ENCODE measurements around the gene EFNB1. TPM values are rescaled to one million over a fixed set of nuclear protein-coding genes. Genes with fewer than 3 reads are reported as not detected.

The EFNB1 gene
- total RNA-seq, 1 experiment from 2014 or later = 78.1 TPM

GRCh38 chrX:68868316-68868715, 39.5 kb downstream of the EFNB1 start:
- TF ChIP-seq EZH2 (IDR thresholded peaks at IDR 0.05; ENCODE audit: borderline replicate concordance, low read depth, low read length, poor library complexity, severe bottlenecking) = no peak
- TF ChIP-seq CTCF (conservative IDR thresholded peaks at IDR 0.05; ENCODE audit: low read depth, low read length) = no peak

GRCh38 chrX:68868902-68869800, 40.3 kb downstream of the EFNB1 start:
- TF ChIP-seq EZH2 (IDR thresholded peaks at IDR 0.05; ENCODE audit: borderline replicate concordance, low read depth, low read length, poor library complexity, severe bottlenecking) (no peak), CTCF (conservative IDR thresholded peaks at IDR 0.05; ENCODE audit: low read depth, low read length) (no peak)
- DNase-seq (ENCODE audit: low spot score) = no peak
- no peak overlapping the region for H3K27ac ChIP-seq (ENCODE audit: low read depth, low read length, poor library complexity, severe bottlenecking)
- ChIA-PET CTCF (no interaction called here), POLR2A (ENCODE audit: low non-redundant PET) (no interaction called here)
- H3K36me3 ChIP-seq (ENCODE audit: insufficient read depth, low read length, poor library complexity, severe bottlenecking) = no peaks in the 10 kb centered on the region
- H3K9me3 ChIP-seq (ENCODE audit: low read depth, low read length, poor library complexity, severe bottlenecking) = no peaks in the 10 kb centered on the region
- H3K27me3 ChIP-seq (replicated peaks; ENCODE audit: insufficient read depth, low read depth, low read length, poor library complexity) = no peaks in the 10 kb centered on the region
- no TSS peak for BruUV-seq (replicated peaks)
- intact Hi-C loops (cut with micrococcal nuclease; ENCODE audit: unreplicated experiment) = no loop called here
- no peak overlapping the region for H3K4me3 ChIP-seq (ENCODE audit: low read depth, low read length, poor library complexity, severe bottlenecking)
- H3K4me1 ChIP-seq (ENCODE audit: insufficient read depth, low read length, poor library complexity, severe bottlenecking) = no peaks in the 10 kb centered on the region

More at GRCh38 chrX:68868316-68868715, 39.5 kb downstream of the EFNB1 start:
- Histone ChIP-seq H3K4me1 (ENCODE audit: insufficient read depth, low read length, poor library complexity, severe bottlenecking) (no peaks in the 10 kb centered on the region), H3K27me3 (replicated peaks; ENCODE audit: insufficient read depth, low read depth, low read length, poor library complexity) (no peaks in the 10 kb centered on the region), H3K9me3 (ENCODE audit: low read depth, low read length, poor library complexity, severe bottlenecking) (no peaks in the 10 kb centered on the region), H3K36me3 (ENCODE audit: insufficient read depth, low read length, poor library complexity, severe bottlenecking) (no peaks in the 10 kb centered on the region), H3K27ac (ENCODE audit: low read depth, low read length, poor library complexity, severe bottlenecking) (no peak overlapping the region), H3K4me3 (ENCODE audit: low read depth, low read length, poor library complexity, severe bottlenecking) (no peak overlapping the region)
- CTCF ChIA-PET = no interaction called here
- POLR2A ChIA-PET (ENCODE audit: low non-redundant PET) = no interaction called here
- BruUV-seq (replicated peaks) = no TSS peak
- no peak for DNase-seq (ENCODE audit: low spot score)
- intact Hi-C loops (cut with micrococcal nuclease; ENCODE audit: unreplicated experiment) = no loop called here

GRCh38 chrX:68870357-68870756, 41.5 kb downstream of the EFNB1 start:
- no peaks in the 10 kb centered on the region for H3K4me1 ChIP-seq (ENCODE audit: insufficient read depth, low read length, poor library complexity, severe bottlenecking)
- intact Hi-C loops (cut with micrococcal nuclease; ENCODE audit: unreplicated experiment) = no loop called here
- H3K4me3 ChIP-seq (ENCODE audit: low read depth, low read length, poor library complexity, severe bottlenecking) = no peak overlapping the region
- no peak overlapping the region for H3K27ac ChIP-seq (ENCODE audit: low read depth, low read length, poor library complexity, severe bottlenecking)
- CTCF ChIA-PET = no interaction called here
- no peak for DNase-seq (ENCODE audit: low spot score)
- H3K27me3 ChIP-seq (replicated peaks; ENCODE audit: insufficient read depth, low read depth, low read length, poor library complexity) = no peaks in the 10 kb centered on the region
- no peaks in the 10 kb centered on the region for H3K9me3 ChIP-seq (ENCODE audit: low read depth, low read length, poor library complexity, severe bottlenecking)
- BruUV-seq (replicated peaks) = no TSS peak
- no peak for TF ChIP-seq EZH2 (IDR thresholded peaks at IDR 0.05; ENCODE audit: borderline replicate concordance, low read depth, low read length, poor library complexity, severe bottlenecking)
- TF ChIP-seq CTCF (conservative IDR thresholded peaks at IDR 0.05; ENCODE audit: low read depth, low read length) = no peak
- H3K36me3 ChIP-seq (ENCODE audit: insufficient read depth, low read length, poor library complexity, severe bottlenecking) = no peaks in the 10 kb centered on the region
- POLR2A ChIA-PET (ENCODE audit: low non-redundant PET) = no interaction called here

All from A673 (cell line).